HepG2 (cell line): ENCODE results near the gene DDRGK1. TPM values are rescaled to one million over a fixed set of nuclear protein-coding genes. Genes with fewer than 3 reads are reported as not detected.

Source experiments
- ASH2L ChIP-seq: fragments of 300-600, 200-600 bp; sonication (generic); IDR thresholded peaks from 2 replicates; pipeline ENCODE4 v1.7.0; 2017; ENCODE audit warnings: low read depth, mild to moderate bottlenecking, moderate library complexity, mixed read lengths, low read length; ENCODE audit not compliant: insufficient read length
- FOSL1 ChIP-seq: sonication (generic); formaldehyde crosslinking; IDR thresholded peaks from 2 replicates; pipeline ENCODE4 v1.9.0; 2021; ENCODE audit warnings: missing genetic modification reagents, borderline replicate concordance
- HIC2 ChIP-seq: sonication (generic); formaldehyde crosslinking; IDR thresholded peaks from 2 replicates; pipeline ENCODE4 v1.9.0; 2022; ENCODE audit warnings: low read depth, missing genetic modification reagents
- HNF4A ChIP-seq: sonication (generic); formaldehyde crosslinking; IDR thresholded peaks from 2 replicates; pipeline ENCODE4 v1.4.0; 2020; ENCODE audit warnings: missing genetic modification reagents
- KLF9 ChIP-seq: IDR thresholded peaks from 2 replicates; pipeline ENCODE4 v1.6.1; 2016; ENCODE audit warnings: low read depth
- MAFG ChIP-seq: sonication (generic); formaldehyde crosslinking; IDR thresholded peaks from 2 replicates; pipeline ENCODE4 v1.5.1; 2020; ENCODE audit warnings: mild to moderate bottlenecking, missing genetic modification reagents
- NFRKB ChIP-seq: fragments of 450-650 bp; IDR thresholded peaks from 2 replicates; pipeline ENCODE4 v1.6.1; 2017
- POLR2G ChIP-seq: fragments of 200-400 bp; formaldehyde crosslinking; IDR thresholded peaks from 2 replicates; pipeline ENCODE4 v1.6.1; 2018; ENCODE audit warnings: mild to moderate bottlenecking, low read depth, low read length, moderate library complexity
- RFX5 ChIP-seq: IDR thresholded peaks from 2 replicates; pipeline ENCODE4 v1.6.1; 2011; ENCODE audit warnings: low read depth, low read length, improper control_type of control experiment
- RORA ChIP-seq: sonication (generic); formaldehyde crosslinking; IDR thresholded peaks from 2 replicates; pipeline ENCODE4 v1.5.0; 2020; ENCODE audit warnings: mild to moderate bottlenecking, missing genetic modification reagents, moderate library complexity
- TEF ChIP-seq: sonication (generic); formaldehyde crosslinking; IDR thresholded peaks from 2 replicates; pipeline ENCODE4 v1.5.0; 2020; ENCODE audit warnings: missing genetic modification reagents
- TRIM22 ChIP-seq: fragments of 450-650 bp; IDR thresholded peaks from 2 replicates; pipeline ENCODE4 v1.6.1; 2017
- ZFP41 ChIP-seq: sonication (generic); formaldehyde crosslinking; IDR thresholded peaks from 2 replicates; pipeline ENCODE4 v1.4.0; 2020; ENCODE audit warnings: mild to moderate bottlenecking, missing genetic modification reagents, borderline replicate concordance
- ZNF333 ChIP-seq: sonication (generic); formaldehyde crosslinking; IDR thresholded peaks from 2 replicates; pipeline ENCODE4 v1.4.0; 2020; ENCODE audit warnings: mild to moderate bottlenecking, missing genetic modification reagents, borderline replicate concordance
- ZNF337 ChIP-seq: sonication (generic); formaldehyde crosslinking; IDR thresholded peaks from 2 replicates; pipeline ENCODE4 v1.5.1; 2020; ENCODE audit warnings: missing genetic modification reagents, low read depth, mild to moderate bottlenecking, borderline replicate concordance
- ZNF431 ChIP-seq: sonication (generic); formaldehyde crosslinking; IDR thresholded peaks from 2 replicates; pipeline ENCODE4 v1.9.0; 2022; ENCODE audit warnings: missing genetic modification reagents, low read depth, mild to moderate bottlenecking, borderline replicate concordance
- ZNF703 ChIP-seq: sonication (generic); formaldehyde crosslinking; IDR thresholded peaks from 2 replicates; pipeline ENCODE4 v1.5.1; 2020; ENCODE audit warnings: missing genetic modification reagents, mild to moderate bottlenecking, moderate library complexity, borderline replicate concordance
- ZNF749 ChIP-seq: sonication (generic); formaldehyde crosslinking; IDR thresholded peaks from 2 replicates; pipeline ENCODE4 v1.8.0; 2022; ENCODE audit warnings: mild to moderate bottlenecking, missing genetic modification reagents, moderate library complexity, borderline replicate concordance
- ZNF768 ChIP-seq: sonication (generic); formaldehyde crosslinking; IDR thresholded peaks from 2 replicates; pipeline ENCODE4 v1.4.0; 2020; ENCODE audit warnings: missing genetic modification reagents
- ZNF883 ChIP-seq: sonication (generic); formaldehyde crosslinking; IDR thresholded peaks from 2 replicates; pipeline ENCODE4 v1.5.1; 2020; ENCODE audit warnings: mild to moderate bottlenecking, missing genetic modification reagents; ENCODE audit errors: not compliant biosample characterization
- polyA plus RNA-seq, 8 experiments: library from polyadenylated mRNA; depleted of rRNA in 3 of 8; stranded (reverse) in 7 of 8; unstranded in 1 of 8; fragments of >200 nt; fragmentation: Illumina TruSeq in 4 of 8; extraction: Trizol in 4 of 8; gene quantifications; 2 replicates each; pipeline versions ENCODE4 v1.2.1 to v1.2.3, GENCODE V29; 2011 to 2016; ENCODE audit warnings: low read depth in 4 of 8, missing spikeins in 1 of 8, mixed read lengths in 1 of 8; ENCODE audit not compliant: insufficient read depth in 1 of 8
- total RNA-seq, 5 experiments: library from RNA; depleted of rRNA; stranded (reverse); fragments of >200 nt; fragmentation: Illumina TruSeq; extraction: Trizol; gene quantifications; 2 replicates each; pipeline ENCODE4 v1.2.3, GENCODE V29; 2016; ENCODE audit warnings: low read depth in 1 of 5
- TF ChIP-seq, protein P1 (sequence below): sonication (generic); formaldehyde crosslinking; IDR thresholded peaks from 2 replicates; pipeline ENCODE4 v1.4.0; 2020; ENCODE audit warnings: missing genetic modification reagents, mild to moderate bottlenecking, borderline replicate concordance
- TF ChIP-seq, protein P2 (sequence below): sonication (generic); formaldehyde crosslinking; IDR thresholded peaks from 2 replicates; pipeline ENCODE4 v1.8.1; 2023; ENCODE audit warnings: missing genetic modification reagents, mild to moderate bottlenecking, borderline replicate concordance

The DDRGK1 gene
- total and polyA plus RNA-seq, 2 of the 13 experiments (the other 11 are each of a cell fraction or from before 2014, with no cell fraction given) = 96.7 to 149 TPM

- TF ChIP-seq, protein P1, sequence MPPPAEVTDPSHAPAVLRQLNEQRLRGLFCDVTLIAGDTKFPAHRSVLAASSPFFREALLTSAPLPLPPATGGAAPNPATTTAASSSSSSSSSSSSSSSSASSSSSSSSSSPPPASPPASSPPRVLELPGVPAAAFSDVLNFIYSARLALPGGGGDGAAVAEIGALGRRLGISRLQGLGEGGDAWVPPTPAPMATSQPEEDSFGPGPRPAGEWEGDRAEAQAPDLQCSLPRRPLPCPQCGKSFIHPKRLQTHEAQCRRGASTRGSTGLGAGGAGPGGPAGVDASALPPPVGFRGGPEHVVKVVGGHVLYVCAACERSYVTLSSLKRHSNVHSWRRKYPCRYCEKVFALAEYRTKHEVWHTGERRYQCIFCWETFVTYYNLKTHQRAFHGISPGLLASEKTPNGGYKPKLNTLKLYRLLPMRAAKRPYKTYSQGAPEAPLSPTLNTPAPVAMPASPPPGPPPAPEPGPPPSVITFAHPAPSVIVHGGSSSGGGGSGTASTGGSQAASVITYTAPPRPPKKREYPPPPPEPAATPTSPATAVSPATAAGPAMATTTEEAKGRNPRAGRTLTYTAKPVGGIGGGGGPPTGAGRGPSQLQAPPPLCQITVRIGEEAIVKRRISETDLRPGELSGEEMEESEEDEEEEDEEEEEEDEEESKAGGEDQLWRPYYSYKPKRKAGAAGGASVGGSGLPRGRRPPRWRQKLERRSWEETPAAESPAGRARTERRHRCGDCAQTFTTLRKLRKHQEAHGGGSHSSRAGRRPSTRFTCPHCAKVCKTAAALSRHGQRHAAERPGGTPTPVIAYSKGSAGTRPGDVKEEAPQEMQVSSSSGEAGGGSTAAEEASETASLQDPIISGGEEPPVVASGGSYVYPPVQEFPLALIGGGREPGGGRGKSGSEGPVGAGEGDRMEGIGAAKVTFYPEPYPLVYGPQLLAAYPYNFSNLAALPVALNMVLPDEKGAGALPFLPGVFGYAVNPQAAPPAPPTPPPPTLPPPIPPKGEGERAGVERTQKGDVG = no peak
- TF ChIP-seq FOSL1 (CRISPR knock-in tag) = no peak
- TF ChIP-seq NFRKB = no peak
- peak; percentile 79; the same call in 1 of the 2 replicates for TF ChIP-seq HIC2 (CRISPR knock-in tag)
- no peak for TF ChIP-seq MAFG
- TF ChIP-seq ZNF703 (CRISPR knock-in tag) = no peak; the same call in 1 of the 2 replicates
- TF ChIP-seq, protein P2, sequence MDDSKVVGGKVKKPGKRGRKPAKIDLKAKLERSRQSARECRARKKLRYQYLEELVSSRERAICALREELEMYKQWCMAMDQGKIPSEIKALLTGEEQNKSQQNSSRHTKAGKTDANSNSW (CRISPR knock-in tag) = no peak; the same call in 1 of the 2 replicates
- TF ChIP-seq ZNF883 (CRISPR knock-in tag) = no peak
- TF ChIP-seq TEF (CRISPR knock-in tag) = no peak
- no peak; the same call in none of the 2 replicates for TF ChIP-seq ZNF333 (CRISPR knock-in tag)
- TF ChIP-seq ASH2L = peak; percentile 78
- no peak for TF ChIP-seq RORA (CRISPR knock-in tag)
- peak; percentile 62 for TF ChIP-seq POLR2G
- TF ChIP-seq HNF4A (CRISPR knock-in tag) = peak; percentile 94
- TF ChIP-seq ZFP41 (CRISPR knock-in tag) = no peak
- TF ChIP-seq RFX5 = no peak
- TF ChIP-seq ZNF749 (CRISPR knock-in tag) = peak; percentile 90
- TF ChIP-seq TRIM22 = no peak
- TF ChIP-seq KLF9 (CRISPR knock-in tag) = no peak
- TF ChIP-seq ZNF337 (CRISPR knock-in tag) = 0 out of 2 replicates have a peak, but pooled peaks have one; percentile 64
- peak; percentile 56; the same call in 1 of the 2 replicates for TF ChIP-seq ZNF768 (CRISPR knock-in tag)
- TF ChIP-seq ZNF431 (CRISPR knock-in tag) = no peak
Observed at GRCh38 chr20:3168079-3168828, 36.2 kb downstream of the DDRGK1 start (continued).
